SK-N-SH treated with all-trans-retinoic acid at 6 μM for 48 hours (cell line): Measurements from ENCODE around the gene LCMT1.

Experiments used
- ATAC-seq: fragments of 200-7000 bp; cut with Tn5 transposase; 3 replicates; pipeline ENCODE4 v1.9.1; 2020; ENCODE audit warnings: mild to moderate bottlenecking, moderate library complexity
- ARNTL ChIP-seq: fragments of 450-650 bp; formaldehyde crosslinking; IDR thresholded peaks from 2 replicates; pipeline ENCODE4 v1.5.0; 2020; ENCODE audit warnings: low read depth, mild to moderate bottlenecking, moderate library complexity, borderline replicate concordance
- CREB5 ChIP-seq: fragments of 250-450 bp; sonication (Bioruptor Pico); IDR thresholded peaks from 2 replicates; pipeline ENCODE4 v1.5.1; 2020; ENCODE audit warnings: low read depth, mild to moderate bottlenecking, moderate library complexity
- CSDC2 ChIP-seq: fragments of 250-450 bp; sonication (Bioruptor Pico); IDR thresholded peaks from 2 replicates; pipeline ENCODE4 v1.5.0; 2020; ENCODE audit warnings: mild to moderate bottlenecking, moderate library complexity
- ESRRG ChIP-seq: fragments of 250-450 bp; sonication (Bioruptor Pico); IDR thresholded peaks from 2 replicates; pipeline ENCODE4 v1.6.1; 2021; ENCODE audit warnings: mild to moderate bottlenecking
- GLIS3 ChIP-seq: fragments of 250-450 bp; sonication (Bioruptor Pico); IDR thresholded peaks from 2 replicates; pipeline ENCODE4 v1.5.0; 2020; ENCODE audit warnings: mild to moderate bottlenecking, moderate library complexity
- OSR1 ChIP-seq: fragments of 250-450 bp; sonication (Bioruptor Pico); IDR thresholded peaks from 2 replicates; pipeline ENCODE4 v1.8.0; 2022; ENCODE audit warnings: moderate library complexity, mild to moderate bottlenecking, inconsistent platforms
- PPARA ChIP-seq: fragments of 250-450 bp; sonication (Bioruptor Pico); IDR thresholded peaks from 2 replicates; pipeline ENCODE4 v1.5.0; 2020; ENCODE audit warnings: mild to moderate bottlenecking, borderline replicate concordance
- SNAI2 ChIP-seq: fragments of 250-450 bp; sonication (Bioruptor Pico); IDR thresholded peaks from 2 replicates; pipeline ENCODE4 v1.5.0; 2020; ENCODE audit warnings: mild to moderate bottlenecking, moderate library complexity
- TCF4 ChIP-seq: fragments of 250-450 bp; sonication (Bioruptor Pico); IDR thresholded peaks from 2 replicates; pipeline ENCODE4 v1.8.0; 2021; ENCODE audit warnings: mild to moderate bottlenecking, moderate library complexity, borderline replicate concordance
- TOX ChIP-seq: fragments of 250-450 bp; sonication (Bioruptor Pico); IDR thresholded peaks from 2 replicates; pipeline ENCODE4 v1.8.0; 2021; ENCODE audit warnings: mild to moderate bottlenecking, moderate library complexity, borderline replicate concordance
- ZC3H10 ChIP-seq: fragments of 250-450 bp; sonication (Bioruptor Pico); IDR thresholded peaks from 2 replicates; pipeline ENCODE4 v1.5.1; 2021; ENCODE audit warnings: mild to moderate bottlenecking, moderate library complexity
- ZFP30 ChIP-seq: fragments of 450-650 bp; formaldehyde crosslinking; IDR thresholded peaks from 2 replicates; pipeline ENCODE4 v1.5.0; 2022; ENCODE audit warnings: mild to moderate bottlenecking, moderate library complexity
- ZNF565 ChIP-seq: fragments of 450-650 bp; formaldehyde crosslinking; conservative IDR thresholded peaks from 2 replicates; pipeline ENCODE4 v1.5.0; 2020; ENCODE audit warnings: low read depth, mild to moderate bottlenecking, moderate library complexity
- ZNF70 ChIP-seq: fragments of 450-650 bp; formaldehyde crosslinking; IDR thresholded peaks from 2 replicates; pipeline ENCODE4 v1.5.0; 2020; ENCODE audit warnings: mild to moderate bottlenecking, moderate library complexity
- ZNF8 ChIP-seq: fragments of 450-650 bp; formaldehyde crosslinking; IDR thresholded peaks from 2 replicates; pipeline ENCODE4 v1.5.0; 2020; ENCODE audit warnings: mild to moderate bottlenecking, moderate library complexity
- TF ChIP-seq, protein P1 (sequence below): fragments of 250-450 bp; sonication (Bioruptor Pico); IDR thresholded peaks from 2 replicates; pipeline ENCODE4 v1.8.0; 2020; ENCODE audit warnings: mild to moderate bottlenecking, moderate library complexity, borderline replicate concordance
- TF ChIP-seq, protein P2 (sequence below): fragments of 250-450 bp; sonication (Bioruptor Pico); IDR thresholded peaks from 2 replicates; pipeline ENCODE4 v1.5.1; 2021; ENCODE audit warnings: mild to moderate bottlenecking, moderate library complexity
- TF ChIP-seq, protein P3 (sequence below): fragments of 250-450 bp; sonication (Bioruptor Pico); IDR thresholded peaks from 2 replicates; pipeline ENCODE4 v1.8.0; 2021; ENCODE audit warnings: low read depth, mild to moderate bottlenecking, moderate library complexity, borderline replicate concordance
- TF ChIP-seq, protein P4 (sequence below): fragments of 250-450 bp; sonication (Bioruptor Pico); IDR thresholded peaks from 2 replicates; pipeline ENCODE4 v1.5.0; 2020; ENCODE audit warnings: mild to moderate bottlenecking, moderate library complexity

The LCMT1 gene

GRCh38 chr16:25092441-25092840, 19.1 kb upstream of the LCMT1 start:
- TF ChIP-seq ZNF70 (CRISPR knock-in tag) (no peak), OSR1 (no peak), ZNF565 (CRISPR knock-in tag) (no peak)
- TF ChIP-seq, protein P1, sequence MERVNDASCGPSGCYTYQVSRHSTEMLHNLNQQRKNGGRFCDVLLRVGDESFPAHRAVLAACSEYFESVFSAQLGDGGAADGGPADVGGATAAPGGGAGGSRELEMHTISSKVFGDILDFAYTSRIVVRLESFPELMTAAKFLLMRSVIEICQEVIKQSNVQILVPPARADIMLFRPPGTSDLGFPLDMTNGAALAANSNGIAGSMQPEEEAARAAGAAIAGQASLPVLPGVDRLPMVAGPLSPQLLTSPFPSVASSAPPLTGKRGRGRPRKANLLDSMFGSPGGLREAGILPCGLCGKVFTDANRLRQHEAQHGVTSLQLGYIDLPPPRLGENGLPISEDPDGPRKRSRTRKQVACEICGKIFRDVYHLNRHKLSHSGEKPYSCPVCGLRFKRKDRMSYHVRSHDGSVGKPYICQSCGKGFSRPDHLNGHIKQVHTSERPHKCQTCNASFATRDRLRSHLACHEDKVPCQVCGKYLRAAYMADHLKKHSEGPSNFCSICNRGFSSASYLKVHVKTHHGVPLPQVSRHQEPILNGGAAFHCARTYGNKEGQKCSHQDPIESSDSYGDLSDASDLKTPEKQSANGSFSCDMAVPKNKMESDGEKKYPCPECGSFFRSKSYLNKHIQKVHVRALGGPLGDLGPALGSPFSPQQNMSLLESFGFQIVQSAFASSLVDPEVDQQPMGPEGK (CRISPR knock-in tag): no peak
- no peak for ATAC-seq

GRCh38 chr16:25093208-25094061, 18.1 kb upstream of the LCMT1 start:
- TF ChIP-seq OSR1 (no peak), SNAI2 (CRISPR knock-in tag) (no peak), ZFP30 (CRISPR knock-in tag) (no peak), CREB5 (CRISPR knock-in tag) (no peak), ZNF8 (CRISPR knock-in tag) (no peak), TCF4 (CRISPR knock-in tag) (no peak), GLIS3 (CRISPR knock-in tag) (no peak), ZNF70 (CRISPR knock-in tag) (no peak), PPARA (CRISPR knock-in tag) (no peak)
- TF ChIP-seq, protein P2, sequence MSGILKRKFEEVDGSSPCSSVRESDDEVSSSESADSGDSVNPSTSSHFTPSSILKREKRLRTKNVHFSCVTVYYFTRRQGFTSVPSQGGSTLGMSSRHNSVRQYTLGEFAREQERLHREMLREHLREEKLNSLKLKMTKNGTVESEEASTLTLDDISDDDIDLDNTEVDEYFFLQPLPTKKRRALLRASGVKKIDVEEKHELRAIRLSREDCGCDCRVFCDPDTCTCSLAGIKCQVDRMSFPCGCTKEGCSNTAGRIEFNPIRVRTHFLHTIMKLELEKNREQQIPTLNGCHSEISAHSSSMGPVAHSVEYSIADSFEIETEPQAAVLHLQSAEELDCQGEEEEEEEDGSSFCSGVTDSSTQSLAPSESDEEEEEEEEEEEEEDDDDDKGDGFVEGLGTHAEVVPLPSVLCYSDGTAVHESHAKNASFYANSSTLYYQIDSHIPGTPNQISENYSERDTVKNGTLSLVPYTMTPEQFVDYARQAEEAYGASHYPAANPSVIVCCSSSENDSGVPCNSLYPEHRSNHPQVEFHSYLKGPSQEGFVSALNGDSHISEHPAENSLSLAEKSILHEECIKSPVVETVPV: no peak
- TF ChIP-seq, protein P3, sequence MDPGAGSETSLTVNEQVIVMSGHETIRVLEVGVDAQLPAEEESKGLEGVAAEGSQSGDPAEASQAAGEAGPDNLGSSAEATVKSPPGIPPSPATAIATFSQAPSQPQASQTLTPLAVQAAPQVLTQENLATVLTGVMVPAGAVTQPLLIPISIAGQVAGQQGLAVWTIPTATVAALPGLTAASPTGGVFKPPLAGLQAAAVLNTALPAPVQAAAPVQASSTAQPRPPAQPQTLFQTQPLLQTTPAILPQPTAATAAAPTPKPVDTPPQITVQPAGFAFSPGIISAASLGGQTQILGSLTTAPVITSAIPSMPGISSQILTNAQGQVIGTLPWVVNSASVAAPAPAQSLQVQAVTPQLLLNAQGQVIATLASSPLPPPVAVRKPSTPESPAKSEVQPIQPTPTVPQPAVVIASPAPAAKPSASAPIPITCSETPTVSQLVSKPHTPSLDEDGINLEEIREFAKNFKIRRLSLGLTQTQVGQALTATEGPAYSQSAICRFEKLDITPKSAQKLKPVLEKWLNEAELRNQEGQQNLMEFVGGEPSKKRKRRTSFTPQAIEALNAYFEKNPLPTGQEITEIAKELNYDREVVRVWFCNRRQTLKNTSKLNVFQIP (CRISPR knock-in tag): no peak
- TF ChIP-seq, protein P4, sequence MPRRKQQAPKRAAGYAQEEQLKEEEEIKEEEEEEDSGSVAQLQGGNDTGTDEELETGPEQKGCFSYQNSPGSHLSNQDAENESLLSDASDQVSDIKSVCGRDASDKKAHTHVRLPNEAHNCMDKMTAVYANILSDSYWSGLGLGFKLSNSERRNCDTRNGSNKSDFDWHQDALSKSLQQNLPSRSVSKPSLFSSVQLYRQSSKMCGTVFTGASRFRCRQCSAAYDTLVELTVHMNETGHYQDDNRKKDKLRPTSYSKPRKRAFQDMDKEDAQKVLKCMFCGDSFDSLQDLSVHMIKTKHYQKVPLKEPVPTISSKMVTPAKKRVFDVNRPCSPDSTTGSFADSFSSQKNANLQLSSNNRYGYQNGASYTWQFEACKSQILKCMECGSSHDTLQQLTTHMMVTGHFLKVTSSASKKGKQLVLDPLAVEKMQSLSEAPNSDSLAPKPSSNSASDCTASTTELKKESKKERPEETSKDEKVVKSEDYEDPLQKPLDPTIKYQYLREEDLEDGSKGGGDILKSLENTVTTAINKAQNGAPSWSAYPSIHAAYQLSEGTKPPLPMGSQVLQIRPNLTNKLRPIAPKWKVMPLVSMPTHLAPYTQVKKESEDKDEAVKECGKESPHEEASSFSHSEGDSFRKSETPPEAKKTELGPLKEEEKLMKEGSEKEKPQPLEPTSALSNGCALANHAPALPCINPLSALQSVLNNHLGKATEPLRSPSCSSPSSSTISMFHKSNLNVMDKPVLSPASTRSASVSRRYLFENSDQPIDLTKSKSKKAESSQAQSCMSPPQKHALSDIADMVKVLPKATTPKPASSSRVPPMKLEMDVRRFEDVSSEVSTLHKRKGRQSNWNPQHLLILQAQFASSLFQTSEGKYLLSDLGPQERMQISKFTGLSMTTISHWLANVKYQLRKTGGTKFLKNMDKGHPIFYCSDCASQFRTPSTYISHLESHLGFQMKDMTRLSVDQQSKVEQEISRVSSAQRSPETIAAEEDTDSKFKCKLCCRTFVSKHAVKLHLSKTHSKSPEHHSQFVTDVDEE (CRISPR knock-in tag): no peak
- no peak for ATAC-seq

GRCh38 chr16:25094596-25094995, 16.9 kb upstream of the LCMT1 start:
- no peak for TF ChIP-seq TOX
- TF ChIP-seq CSDC2 (CRISPR knock-in tag): no peak
- no peak for TF ChIP-seq ZNF565 (CRISPR knock-in tag)
- TF ChIP-seq ARNTL (CRISPR knock-in tag): no peak
- TF ChIP-seq ESRRG: no peak
- no peak for TF ChIP-seq ZC3H10
- TF ChIP-seq, protein P2: no peak
- TF ChIP-seq, protein P3 (CRISPR knock-in tag): no peak
- ATAC-seq: no peak
